A549 (cell line): Measurements from ENCODE around the gene CDK11B. TPM values are rescaled to one million over a fixed set of nuclear protein-coding genes. Genes with fewer than 3 reads are reported as not detected.

Experiments used
- ATAC-seq, 2 experiments: fragments of 200-7000 bp in 1 of 2; fragments of >200 bp in 1 of 2; cut with Nextera tagmentation in 1 of 2; cut with Tn5 transposase in 1 of 2; 3 replicates each; pipeline versions ENCODE4 v1.8.0 to v1.9.1; 2018 to 2020; ENCODE audit warnings: mild to moderate bottlenecking in 1 of 2, moderate library complexity in 1 of 2
- CTCF ChIA-PET: fragments of 300-600 bp; sonication (Branson Sonifier 250); formaldehyde crosslinking; extraction: SDS; loops from one replicate; lab custom pipeline; 2021; ENCODE audit warnings: antibody characterized with exemption, inconsistent platforms; lab: Yijun Ruan, JAX
- POLR2A ChIA-PET: fragments of 350-600 bp; formaldehyde crosslinking; extraction: SDS; loops from one replicate; lab custom pipeline; 2021; ENCODE audit warnings: antibody characterized with exemption, inconsistent platforms; lab: Yijun Ruan, JAX
- DNase-seq, 2 experiments: peaks; one replicate each; pipeline versions ENCODE4 v3.0.0 to v3.0.0-alpha.2; 2011 to 2016; ENCODE audit warnings: low read depth in 1 of 2, low spot score in 1 of 2
- FAIRE-seq: peaks from 2 replicates; lab custom pipeline; 2011; peaks lifted over from hg19 to GRCh38; lab: Jason Lieb, UNC
- H3K27ac ChIP-seq, 2 experiments: fragments of >200 bp; sonication (Bioruptor Twin); formaldehyde crosslinking; 3 replicates each; pipeline ENCODE4 v1.5.1; 2016 to 2017
- H3K4me1 ChIP-seq: fragments of >200 bp; sonication (Bioruptor Twin); formaldehyde crosslinking; 3 replicates; pipeline ENCODE4 v1.6.1; 2016
- H3K4me2 ChIP-seq: fragments of >200 bp; sonication (Bioruptor Twin); formaldehyde crosslinking; 3 replicates; pipeline ENCODE4 v1.6.1; 2016
- H3K4me3 ChIP-seq: fragments of >200 bp; sonication (Bioruptor Twin); formaldehyde crosslinking; 3 replicates; pipeline ENCODE4 v1.5.1; 2016
- H3K9me3 ChIP-seq: fragments of >200 bp; sonication (Bioruptor Twin); formaldehyde crosslinking; 3 replicates; pipeline ENCODE4 v1.6.1; 2016
- BHLHE40 ChIP-seq: IDR thresholded peaks from 2 replicates; pipeline ENCODE4 v1.6.1; 2012; ENCODE audit warnings: low read depth, low read length, inconsistent platforms
- CBX2 ChIP-seq: fragments of 200-600 bp; sonication (generic); IDR thresholded peaks from 2 replicates; pipeline ENCODE4 v1.6.1; 2016; ENCODE audit warnings: low read depth, mild to moderate bottlenecking, borderline replicate concordance
- CEBPB ChIP-seq, 2 experiments: fragments of >200 bp in 1 of 2; sonication (Bioruptor Twin) in 1 of 2; formaldehyde crosslinking in 1 of 2; IDR thresholded peaks; 2 replicates each; pipeline ENCODE4 v1.6.1; 2012 to 2016
- CHD4 ChIP-seq: fragments of 200-600 bp; sonication (generic); IDR thresholded peaks from 2 replicates; pipeline ENCODE4 v1.6.1; 2016; ENCODE audit warnings: antibody characterized with exemption, mild to moderate bottlenecking, borderline replicate concordance
- EHF ChIP-seq: fragments of 250-450 bp; sonication (Bioruptor Pico); IDR thresholded peaks from 2 replicates; pipeline ENCODE4 v1.5.0; 2020; ENCODE audit warnings: mild to moderate bottlenecking
- EP300 ChIP-seq, 2 experiments: fragments of >200 bp; sonication (Bioruptor Twin); formaldehyde crosslinking; IDR thresholded peaks; 2 replicates in 1 of 2; 3 replicates in 1 of 2; pipeline ENCODE4 v1.6.1; 2016 to 2017
- FOSB ChIP-seq: fragments of 250-450 bp; sonication (Bioruptor Pico); IDR thresholded peaks from 2 replicates; pipeline ENCODE4 v1.5.0; 2020; ENCODE audit warnings: mild to moderate bottlenecking, moderate library complexity
- GATA3 ChIP-seq: IDR thresholded peaks from 2 replicates; pipeline ENCODE4 v1.6.1; 2012; ENCODE audit warnings: borderline replicate concordance
- HEYL ChIP-seq: fragments of 250-450 bp; sonication (Bioruptor Pico); IDR thresholded peaks from 2 replicates; pipeline ENCODE4 v1.8.0; 2021; ENCODE audit warnings: mild to moderate bottlenecking, moderate library complexity
- HOXB13 ChIP-seq: fragments of 250-450 bp; sonication (Bioruptor Pico); IDR thresholded peaks from 2 replicates; pipeline ENCODE4 v1.5.0; 2020; ENCODE audit warnings: low read depth, mild to moderate bottlenecking, moderate library complexity
- HOXB5 ChIP-seq: fragments of 250-450 bp; sonication (Bioruptor Pico); IDR thresholded peaks from 2 replicates; pipeline ENCODE4 v1.5.0; 2020; ENCODE audit warnings: mild to moderate bottlenecking, moderate library complexity
- JUNB ChIP-seq: fragments of >200 bp; sonication (Bioruptor Twin); formaldehyde crosslinking; IDR thresholded peaks from 2 replicates; pipeline ENCODE4 v1.6.1; 2016
- KDM1A ChIP-seq: fragments of 200-600 bp; sonication (generic); IDR thresholded peaks from 2 replicates; pipeline ENCODE4 v1.6.1; 2016; ENCODE audit warnings: low read depth, mild to moderate bottlenecking
- KDM5A ChIP-seq: fragments of 200-600 bp; sonication (generic); IDR thresholded peaks from 2 replicates; pipeline ENCODE4 v1.6.1; 2016; ENCODE audit warnings: antibody characterized with exemption, mild to moderate bottlenecking
- MAZ ChIP-seq: fragments of 150-350 bp; IDR thresholded peaks from 2 replicates; pipeline ENCODE4 v1.6.1; 2014; ENCODE audit warnings: antibody characterized with exemption, low read depth, low read length, borderline replicate concordance
- RFX5 ChIP-seq: fragments of 450-650 bp; IDR thresholded peaks from 2 replicates; pipeline ENCODE4 v1.7.1; 2014; ENCODE audit warnings: antibody characterized with exemption, mild to moderate bottlenecking, moderate library complexity
- RNF2 ChIP-seq: fragments of 200-600 bp; sonication (generic); IDR thresholded peaks from 2 replicates; pipeline ENCODE4 v1.6.1; 2016; ENCODE audit warnings: low read depth, mild to moderate bottlenecking, antibody characterized with exemption, moderate library complexity, borderline replicate concordance
- SREBF2 ChIP-seq: fragments of 450-650 bp; IDR thresholded peaks from 2 replicates; pipeline ENCODE4 v1.6.1; 2014; ENCODE audit warnings: mild to moderate bottlenecking, moderate library complexity
- TFCP2L1 ChIP-seq: fragments of 250-450 bp; sonication (Bioruptor Pico); IDR thresholded peaks from 2 replicates; pipeline ENCODE4 v1.5.0; 2021; ENCODE audit warnings: mild to moderate bottlenecking
- ZC3H11A ChIP-seq: fragments of 450-650 bp; IDR thresholded peaks from 2 replicates; pipeline ENCODE4 v1.6.1; 2014; ENCODE audit warnings: antibody characterized with exemption, mild to moderate bottlenecking
- ZFP36 ChIP-seq: fragments of 450-650 bp; IDR thresholded peaks from 2 replicates; pipeline ENCODE4 v1.6.1; 2014; ENCODE audit warnings: borderline replicate concordance; ENCODE audit not compliant: partially characterized antibody
- ZNF302 ChIP-seq: fragments of 250-450 bp; sonication (Bioruptor Pico); IDR thresholded peaks from 2 replicates; pipeline ENCODE4 v1.9.0; 2021; ENCODE audit warnings: inconsistent platforms, mild to moderate bottlenecking, moderate library complexity
- WGBS: methylation state at CpG from one replicate; pipeline ENCODE4 v1.1.6; 2017; ENCODE audit errors: missing lambda C conversion rate; 5-methylcytosine and 5-hydroxymethylcytosine counted together
- polyA plus RNA-seq, 4 experiments: library from polyadenylated mRNA; depleted of rRNA in 3 of 4; stranded (reverse); fragments of >200 nt; fragmentation: RNase III in 1 of 4; extraction: RNeasy Plus Mini Kit Qiagen cat#74134 plus additional on column Dnase treatment in 1 of 4; gene quantifications; 2 replicates in 3 of 4; 3 replicates in 1 of 4; pipeline ENCODE4 v1.2.3, GENCODE V29; 2011 to 2017
- TF ChIP-seq, protein P1 (sequence below): fragments of 450-650 bp; IDR thresholded peaks from 2 replicates; pipeline ENCODE4 v1.6.1; 2014; ENCODE audit warnings: antibody characterized with exemption
- TF ChIP-seq, protein P2 (sequence below): fragments of 150-350 bp; IDR thresholded peaks from 2 replicates; pipeline ENCODE4 v1.6.1; 2014; ENCODE audit warnings: low read depth, mild to moderate bottlenecking, low read length
- TF ChIP-seq, protein P3 (sequence below): IDR thresholded peaks from 2 replicates; pipeline ENCODE4 v1.6.1; 2012
- TF ChIP-seq, protein P4 (sequence below): fragments of 250-450 bp; sonication (Bioruptor Pico); IDR thresholded peaks from 2 replicates; pipeline ENCODE4 v1.5.0; 2020; ENCODE audit warnings: low read depth, mild to moderate bottlenecking, moderate library complexity

Gene CDK11B
- polyA plus RNA-seq, 2 of the 4 experiments (the other 2 are of a cell fraction): 7.6 to 33.8 TPM

DNA sequence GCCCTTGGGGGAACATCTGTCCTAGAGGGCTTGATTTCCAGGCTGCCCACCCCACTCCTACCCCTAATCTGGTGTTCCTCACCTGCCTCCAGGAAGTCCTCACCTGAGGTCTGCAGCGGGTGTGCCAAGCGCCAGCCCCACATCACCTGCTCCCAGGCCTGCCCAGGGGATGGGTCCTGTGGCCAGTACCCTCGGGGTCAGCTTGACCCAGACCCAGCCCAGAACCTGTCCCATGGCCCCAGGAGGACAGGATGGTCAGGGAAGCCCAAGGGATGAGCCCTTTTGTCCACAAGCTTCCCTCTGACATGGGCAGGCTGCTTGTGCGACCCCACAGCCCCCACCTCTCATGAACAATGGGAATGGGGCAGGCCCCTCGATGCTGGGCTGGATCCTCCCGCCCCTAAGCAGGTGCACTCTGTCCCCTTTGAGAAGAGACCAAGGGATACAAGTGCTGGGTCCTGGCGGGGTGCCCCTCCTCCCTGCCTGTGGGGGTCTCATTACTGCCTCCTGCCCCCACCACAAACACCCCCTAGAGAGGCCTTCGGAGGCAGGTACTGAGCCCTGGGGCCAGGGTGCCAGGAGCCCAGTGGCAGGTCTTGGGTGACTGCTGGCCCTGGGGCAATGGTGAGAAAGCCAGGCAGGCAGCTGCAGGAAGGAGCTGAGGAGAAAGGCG is 40.3 kb downstream of the CDK11B start:
- ATAC-seq (no peak), FAIRE-seq (no peak), DNase-seq (no peak)
- 100% methylated on average over 2 of the region's 9 CpGs for WGBS
- ChIA-PET CTCF (no interaction called here), POLR2A (no interaction called here)
- no peak overlapping the region for H3K4me3 ChIP-seq
- H3K27ac ChIP-seq: no peak overlapping the region
- peaks cover 17% of the 10 kb centered on the region for H3K4me1 ChIP-seq
- H3K4me2 ChIP-seq: no peak overlapping the region
- TF ChIP-seq RFX5: no peak
- TF ChIP-seq, protein P1, sequence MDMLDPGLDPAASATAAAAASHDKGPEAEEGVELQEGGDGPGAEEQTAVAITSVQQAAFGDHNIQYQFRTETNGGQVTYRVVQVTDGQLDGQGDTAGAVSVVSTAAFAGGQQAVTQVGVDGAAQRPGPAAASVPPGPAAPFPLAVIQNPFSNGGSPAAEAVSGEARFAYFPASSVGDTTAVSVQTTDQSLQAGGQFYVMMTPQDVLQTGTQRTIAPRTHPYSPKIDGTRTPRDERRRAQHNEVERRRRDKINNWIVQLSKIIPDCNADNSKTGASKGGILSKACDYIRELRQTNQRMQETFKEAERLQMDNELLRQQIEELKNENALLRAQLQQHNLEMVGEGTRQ: no peak
- no peak for TF ChIP-seq EHF (CRISPR knock-in tag)
- TF ChIP-seq CEBPB (IDR thresholded peaks at IDR 0.05): no peak
- TF ChIP-seq HOXB13 (CRISPR knock-in tag): no peak
- TF ChIP-seq, protein P2, sequence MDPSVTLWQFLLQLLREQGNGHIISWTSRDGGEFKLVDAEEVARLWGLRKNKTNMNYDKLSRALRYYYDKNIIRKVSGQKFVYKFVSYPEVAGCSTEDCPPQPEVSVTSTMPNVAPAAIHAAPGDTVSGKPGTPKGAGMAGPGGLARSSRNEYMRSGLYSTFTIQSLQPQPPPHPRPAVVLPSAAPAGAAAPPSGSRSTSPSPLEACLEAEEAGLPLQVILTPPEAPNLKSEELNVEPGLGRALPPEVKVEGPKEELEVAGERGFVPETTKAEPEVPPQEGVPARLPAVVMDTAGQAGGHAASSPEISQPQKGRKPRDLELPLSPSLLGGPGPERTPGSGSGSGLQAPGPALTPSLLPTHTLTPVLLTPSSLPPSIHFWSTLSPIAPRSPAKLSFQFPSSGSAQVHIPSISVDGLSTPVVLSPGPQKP: no peak
- no peak for TF ChIP-seq ZFP36
- TF ChIP-seq RNF2: no peak
- TF ChIP-seq MAZ: no peak
- TF ChIP-seq CHD4: no peak
- H3K9me3 ChIP-seq: no peaks in the 10 kb centered on the region

DNA sequence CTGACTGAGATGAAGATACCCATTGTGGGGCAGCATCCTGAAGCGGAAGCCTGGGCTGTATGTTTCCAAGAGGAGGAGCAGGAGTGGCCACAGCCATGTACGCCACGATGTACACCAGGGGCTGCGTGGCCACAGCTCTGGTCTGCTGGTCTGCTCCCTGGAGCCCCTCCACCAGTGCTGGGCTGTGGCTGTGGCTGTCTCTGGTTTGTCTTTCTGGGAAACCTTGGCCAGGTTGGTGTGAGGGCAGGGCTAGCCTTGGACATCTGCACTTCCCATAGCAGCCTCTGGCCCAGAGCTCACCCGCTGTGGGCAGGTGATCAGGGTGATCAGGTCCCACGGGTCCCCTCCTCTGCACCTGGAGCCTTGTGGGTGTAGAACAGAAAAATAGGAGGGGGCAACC is 40.9 kb downstream of the CDK11B start:
- POLR2A ChIA-PET: no interaction called here
- Histone ChIP-seq H3K27ac (no peak overlapping the region), H3K4me2 (no peak overlapping the region), H3K4me1 (peaks cover 17% of the 10 kb centered on the region), H3K4me3 (no peak overlapping the region), H3K9me3 (no peaks in the 10 kb centered on the region)
- no peak for TF ChIP-seq ZFP36
- TF ChIP-seq ZC3H11A: no peak
- TF ChIP-seq, protein P3, sequence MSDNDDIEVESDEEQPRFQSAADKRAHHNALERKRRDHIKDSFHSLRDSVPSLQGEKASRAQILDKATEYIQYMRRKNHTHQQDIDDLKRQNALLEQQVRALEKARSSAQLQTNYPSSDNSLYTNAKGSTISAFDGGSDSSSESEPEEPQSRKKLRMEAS: no peak
- TF ChIP-seq BHLHE40: no peak
- no peak for TF ChIP-seq CBX2
- no peak for TF ChIP-seq KDM5A
- no peak for TF ChIP-seq CHD4
- TF ChIP-seq ZNF302 (CRISPR knock-in tag): no peak
- no peak for TF ChIP-seq SREBF2
- no peak for TF ChIP-seq JUNB
- TF ChIP-seq HEYL (CRISPR knock-in tag): no peak
- no peak for TF ChIP-seq TFCP2L1 (CRISPR knock-in tag)
- TF ChIP-seq HOXB13 (CRISPR knock-in tag): no peak
- TF ChIP-seq EP300 (IDR thresholded peaks at IDR 0.05): no peak
- no peak for TF ChIP-seq MAZ
- TF ChIP-seq HOXB5 (CRISPR knock-in tag): no peak
- TF ChIP-seq FOSB (CRISPR knock-in tag): no peak
- TF ChIP-seq, protein P4, sequence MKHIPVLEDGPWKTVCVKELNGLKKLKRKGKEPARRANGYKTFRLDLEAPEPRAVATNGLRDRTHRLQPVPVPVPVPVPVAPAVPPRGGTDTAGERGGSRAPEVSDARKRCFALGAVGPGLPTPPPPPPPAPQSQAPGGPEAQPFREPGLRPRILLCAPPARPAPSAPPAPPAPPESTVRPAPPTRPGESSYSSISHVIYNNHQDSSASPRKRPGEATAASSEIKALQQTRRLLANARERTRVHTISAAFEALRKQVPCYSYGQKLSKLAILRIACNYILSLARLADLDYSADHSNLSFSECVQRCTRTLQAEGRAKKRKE (CRISPR knock-in tag): no peak
- no peak for TF ChIP-seq KDM1A
- no peak for TF ChIP-seq GATA3
- DNase-seq (no peak), FAIRE-seq (no peak), ATAC-seq (no peak)
- 92% methylated on average over 5 of the region's 6 CpGs for WGBS
- CTCF ChIA-PET: no interaction called here
